KG1 (cell line): ENCODE measurements around the gene PPP1R1B.

Experiments used
- DNase-seq: peaks from one replicate; lab custom pipeline; 2025; lab: John Stamatoyannopoulos, UW

The PPP1R1B gene

DNA sequence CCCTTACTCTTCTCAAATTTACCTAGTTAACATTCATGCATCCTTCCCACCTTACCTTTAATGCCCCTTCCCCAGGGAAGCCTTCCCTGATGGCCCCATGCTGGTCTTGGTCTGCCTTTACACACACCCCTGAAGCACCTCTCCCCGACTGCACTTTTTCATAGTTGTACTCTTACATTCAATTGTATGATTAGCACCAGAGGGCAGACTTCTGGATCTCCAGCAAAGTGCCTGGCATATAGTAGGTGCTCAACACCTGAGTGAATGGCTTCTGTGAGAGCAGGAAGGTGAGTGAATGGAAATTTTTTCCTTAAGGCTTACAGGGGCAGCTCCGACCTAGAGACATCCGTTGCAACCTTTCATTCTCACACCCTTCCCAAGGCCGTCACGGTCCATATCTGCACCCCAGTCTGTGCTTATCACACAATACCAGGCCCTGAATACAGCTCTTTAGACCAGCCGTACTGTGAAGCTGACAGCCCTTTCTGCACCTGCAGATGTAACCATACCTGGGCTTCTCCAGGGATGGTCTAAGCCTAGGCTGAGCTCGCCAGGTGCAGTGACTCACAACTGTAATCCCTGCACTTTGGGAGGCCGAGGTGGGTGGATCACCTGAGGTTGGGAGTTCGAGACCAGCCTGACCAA, 56.7 kb downstream of the PPP1R1B start:
- DNase-seq = no peak

GRCh38 chr17:39684369-39685192, 57.8 kb downstream of the PPP1R1B start:
- no peak for DNase-seq
